NCI-H2171 (cell line): ENCODE results near the gene DERL3.
"Not testable (repeated sequence)": the region's sequence is repeated elsewhere in the genome, so short reads cannot be mapped to it uniquely, and the experiment has no call there.

ENCODE experiments used
- DNase-seq: peaks from one replicate; lab custom pipeline; 2025; lab: John Stamatoyannopoulos, UW

Gene DERL3

DNA sequence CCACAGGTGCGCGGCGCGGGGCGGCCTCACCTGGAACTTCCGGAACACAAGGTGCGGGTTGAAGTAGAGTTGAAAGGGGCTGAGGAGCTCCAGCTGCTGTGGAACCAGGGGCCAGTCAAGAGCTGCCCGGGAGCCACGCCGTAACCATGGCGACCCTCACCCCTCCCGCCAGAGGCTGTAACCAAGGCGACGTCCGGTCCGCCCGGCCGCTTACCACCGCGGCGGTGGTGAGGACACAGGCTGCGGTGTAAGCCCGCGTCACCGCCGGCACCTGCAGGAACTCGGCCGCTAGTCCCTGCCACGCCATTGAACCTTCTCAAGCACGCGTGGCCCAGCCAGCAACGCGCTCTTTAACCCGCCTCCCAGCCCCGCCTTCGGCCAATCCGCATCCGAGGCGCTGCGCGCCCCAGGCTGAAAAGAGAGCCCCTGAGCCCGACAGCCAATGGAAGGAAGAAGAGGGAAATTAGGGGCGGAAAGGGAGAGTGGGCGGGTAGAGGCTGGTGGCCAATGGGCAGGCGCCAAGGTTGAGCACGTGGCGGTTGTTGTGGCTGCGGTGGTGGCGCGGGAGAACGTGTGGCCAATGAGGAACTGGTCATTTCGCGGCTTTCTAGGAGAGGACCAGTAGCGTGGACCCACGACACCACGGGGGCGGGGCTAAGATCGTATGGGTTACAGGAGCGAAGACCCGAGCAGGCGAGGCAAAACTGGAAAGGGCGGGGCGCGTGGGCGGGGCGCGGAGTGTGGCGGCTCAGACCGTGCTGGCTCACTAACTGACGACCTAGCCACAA, at the start of gene DERL3:
Gene DERL3, minus strand, starts transcription at position 326 of the 788 bp plus-strand sequence. Its CDS starts 19 bp downstream, at position 307.
- peak; percentile 71 for DNase-seq

DNA sequence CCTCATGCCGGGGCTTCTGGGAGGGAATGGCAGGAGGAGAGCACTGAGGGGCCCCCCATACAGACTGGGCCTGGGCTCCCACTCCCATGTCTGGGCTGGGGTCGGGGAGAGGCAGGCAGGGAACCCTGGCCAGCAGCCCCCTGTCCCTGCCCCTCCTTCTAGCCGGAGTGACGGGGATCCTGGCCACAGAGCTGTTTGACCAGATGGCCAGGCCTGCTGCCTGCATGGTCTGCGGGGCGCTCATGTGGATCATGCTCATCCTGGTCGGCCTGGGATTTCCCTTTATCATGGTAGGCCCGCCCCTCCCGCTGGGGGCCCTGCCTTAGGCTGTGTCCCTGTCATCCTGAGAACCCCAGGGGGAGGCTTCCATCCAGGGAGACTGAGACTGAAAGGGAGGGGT, 45.3 kb upstream of the DERL3 start:
- no peak for DNase-seq

- DNase-seq = no peak
Observed at GRCh38 chr22:23883658-23884057, 44.9 kb upstream of the DERL3 start.

- no peak for DNase-seq
Observed at GRCh38 chr22:23882370-23882769, 43.6 kb upstream of the DERL3 start.

DNA sequence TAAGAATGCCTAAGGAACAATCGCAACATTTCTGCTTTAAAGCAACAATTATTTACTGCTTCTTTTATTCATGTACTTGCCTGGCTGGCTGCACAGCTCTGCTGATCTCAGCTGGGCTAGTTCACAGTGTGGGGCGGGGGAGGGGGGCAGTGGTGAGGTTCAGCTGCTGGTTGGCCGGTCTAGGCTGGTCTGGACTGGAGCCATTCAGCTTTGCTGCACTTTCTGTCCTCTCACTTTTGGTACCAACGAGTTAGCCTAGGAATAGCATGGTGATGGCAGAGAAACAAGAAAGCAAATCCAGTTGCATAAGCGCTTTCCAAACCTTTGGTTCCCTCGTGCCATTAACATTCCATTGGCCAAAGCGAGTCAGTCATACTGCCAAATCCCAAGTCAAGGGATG, 39.4 kb upstream of the DERL3 start:
- no peak for DNase-seq

DNA sequence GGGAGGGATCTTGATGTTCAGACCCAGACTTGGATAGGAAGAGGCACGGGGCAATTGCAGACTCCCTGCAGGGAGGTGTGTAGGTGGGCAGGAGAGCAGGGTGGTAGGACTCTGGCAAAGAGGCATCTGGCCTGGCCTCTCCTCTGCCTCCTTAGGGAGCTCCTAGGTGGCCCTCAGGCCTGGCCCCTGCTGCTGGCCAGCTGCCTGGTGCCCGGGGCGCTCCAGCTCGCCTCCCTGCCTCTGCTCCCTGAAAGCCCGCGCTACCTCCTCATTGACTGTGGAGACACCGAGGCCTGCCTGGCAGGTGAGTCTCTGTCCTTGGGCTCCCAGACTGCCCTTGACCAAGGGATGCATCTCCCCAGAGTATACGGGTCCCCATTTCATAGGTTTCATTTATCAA, 38.8 kb upstream of the DERL3 start:
- no peak for DNase-seq

DNA sequence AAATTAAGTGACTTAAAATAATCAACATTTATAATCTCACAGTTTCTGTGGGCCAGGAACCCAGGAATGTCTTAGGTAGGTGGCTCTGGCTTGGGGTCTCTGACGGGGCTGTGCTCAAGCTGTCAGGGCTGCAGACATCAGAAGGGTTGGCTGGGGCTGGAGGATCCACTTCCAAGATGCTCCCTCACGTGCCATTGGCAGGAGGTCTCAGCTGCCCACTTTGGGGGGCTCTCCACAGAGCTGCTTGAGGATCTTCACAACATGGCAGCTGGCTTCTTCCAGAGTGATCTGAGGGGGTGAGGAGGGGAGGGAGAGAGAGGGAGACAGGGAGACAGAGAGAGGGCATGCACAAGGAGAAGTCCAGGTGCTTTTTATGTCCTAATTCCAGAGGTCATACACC, 37.0 kb upstream of the DERL3 start:
- DNase-seq = no peak

DNA sequence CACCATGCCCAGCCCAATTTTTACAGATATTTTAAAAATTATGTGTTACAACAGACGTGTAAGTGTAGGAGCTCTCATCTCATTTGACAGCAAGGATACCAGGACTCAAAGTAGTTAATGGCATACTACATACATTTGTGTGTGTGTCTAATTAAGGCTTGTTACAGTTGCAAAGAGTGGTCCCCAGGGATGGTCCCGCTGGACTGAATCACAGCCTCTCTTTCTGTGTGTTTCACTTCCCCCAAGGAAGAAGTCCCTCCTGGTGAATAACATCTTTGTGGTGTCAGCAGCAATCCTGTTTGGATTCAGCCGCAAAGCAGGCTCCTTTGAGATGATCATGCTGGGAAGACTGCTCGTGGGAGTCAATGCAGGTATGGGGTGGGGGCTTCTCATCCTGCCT, 36.1 kb upstream of the DERL3 start:
- no peak for DNase-seq

DNA sequence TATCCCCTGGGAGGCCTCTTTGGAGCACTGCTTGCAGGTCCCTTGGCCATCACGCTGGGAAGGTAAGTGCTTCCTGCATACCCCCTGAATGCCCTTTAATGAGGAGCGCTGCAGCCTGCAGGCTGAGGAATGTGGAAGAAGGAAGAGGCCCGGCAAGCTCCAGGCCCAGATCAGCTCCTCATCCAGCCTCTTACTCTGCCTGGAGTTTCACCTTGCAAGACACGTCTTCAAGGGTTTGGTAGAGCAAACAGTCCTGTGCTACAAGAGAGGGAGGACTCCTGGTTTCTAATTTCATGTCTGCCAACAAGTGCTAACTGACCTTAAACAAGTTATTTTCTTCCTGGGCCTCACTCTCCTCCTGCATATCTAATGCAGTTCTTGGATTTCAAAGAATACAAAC, 29.8 kb upstream of the DERL3 start:
- no peak for DNase-seq

DNA sequence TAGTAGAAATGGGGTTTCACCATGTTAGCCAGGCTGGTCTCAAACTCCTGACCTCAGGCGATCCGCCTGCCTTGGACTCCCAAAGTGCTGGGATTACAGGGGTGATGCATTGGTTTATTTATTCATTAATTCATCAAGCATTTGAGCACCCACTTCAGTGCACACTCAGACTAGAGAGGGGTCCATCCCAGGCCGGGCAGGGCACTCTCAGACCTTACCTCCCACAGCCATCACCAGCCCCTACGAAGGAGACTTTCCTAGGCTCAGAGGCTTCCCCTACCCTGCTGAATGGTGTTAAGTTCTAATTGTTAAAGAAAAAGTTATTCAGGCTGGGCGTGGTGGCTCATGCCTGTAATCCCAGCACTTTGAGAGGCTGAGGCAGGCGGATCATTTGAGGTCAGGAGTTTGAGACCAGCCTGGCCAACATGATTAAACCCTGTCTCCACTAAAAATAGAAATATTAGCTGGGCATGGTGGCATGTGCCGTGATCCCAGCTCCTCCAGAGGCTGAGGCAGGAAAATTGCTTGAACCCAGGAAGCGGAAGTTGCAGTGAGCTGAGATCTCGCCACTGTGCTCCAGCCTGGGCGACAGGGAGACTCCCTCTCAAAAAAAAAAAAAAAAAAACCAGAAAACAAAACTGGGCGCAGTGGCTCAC, 25.8 kb upstream of the DERL3 start:
- not testable (repeated sequence) for DNase-seq

- no peak for DNase-seq
Observed at GRCh38 chr22:23862103-23862502, 23.3 kb upstream of the DERL3 start.

- not testable (repeated sequence) for DNase-seq
Observed at GRCh38 chr22:23860187-23860586, 21.4 kb upstream of the DERL3 start.

GRCh38 chr22:23859201-23859600, 20.4 kb upstream of the DERL3 start:
- DNase-seq = no peak

- DNase-seq = no peak
Observed at GRCh38 chr22:23858484-23858815, 19.6 kb upstream of the DERL3 start.

- peak; percentile 96 for DNase-seq
Observed at GRCh38 chr22:23857606-23858483, 19.0 kb upstream of the DERL3 start, which contains the start of gene SLC2A11. Gene SLC2A11, plus strand, starts transcription at chr22:23857875. Its CDS starts 125 bp downstream, at chr22:23858000.

GRCh38 chr22:23856721-23857605, 18.2 kb upstream of the DERL3 start:
- DNase-seq = no peak

DNA sequence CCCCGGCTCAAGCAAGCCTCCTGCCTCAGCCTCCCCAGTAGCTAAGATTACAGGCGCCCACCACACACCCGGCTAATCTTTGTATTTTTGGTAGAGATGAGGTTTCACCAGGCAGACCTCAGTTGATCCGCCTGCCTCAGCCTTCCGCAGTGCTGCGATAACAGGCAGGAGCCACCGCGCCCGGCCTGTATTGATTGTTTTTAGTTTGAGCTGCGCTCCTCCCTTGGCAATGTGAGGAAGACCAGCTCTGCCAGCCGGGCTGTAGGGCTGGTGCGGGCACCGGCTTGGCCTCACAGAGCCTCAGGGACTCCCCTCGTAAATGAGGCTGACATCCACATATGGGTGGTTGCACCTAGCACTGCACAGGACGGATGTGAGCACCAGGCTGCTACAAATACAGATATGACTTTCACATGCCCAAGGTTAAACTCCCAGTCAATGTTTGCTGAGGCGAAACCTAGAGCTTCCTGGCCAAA, 11.4 kb upstream of the DERL3 start:
- no peak for DNase-seq

DNA sequence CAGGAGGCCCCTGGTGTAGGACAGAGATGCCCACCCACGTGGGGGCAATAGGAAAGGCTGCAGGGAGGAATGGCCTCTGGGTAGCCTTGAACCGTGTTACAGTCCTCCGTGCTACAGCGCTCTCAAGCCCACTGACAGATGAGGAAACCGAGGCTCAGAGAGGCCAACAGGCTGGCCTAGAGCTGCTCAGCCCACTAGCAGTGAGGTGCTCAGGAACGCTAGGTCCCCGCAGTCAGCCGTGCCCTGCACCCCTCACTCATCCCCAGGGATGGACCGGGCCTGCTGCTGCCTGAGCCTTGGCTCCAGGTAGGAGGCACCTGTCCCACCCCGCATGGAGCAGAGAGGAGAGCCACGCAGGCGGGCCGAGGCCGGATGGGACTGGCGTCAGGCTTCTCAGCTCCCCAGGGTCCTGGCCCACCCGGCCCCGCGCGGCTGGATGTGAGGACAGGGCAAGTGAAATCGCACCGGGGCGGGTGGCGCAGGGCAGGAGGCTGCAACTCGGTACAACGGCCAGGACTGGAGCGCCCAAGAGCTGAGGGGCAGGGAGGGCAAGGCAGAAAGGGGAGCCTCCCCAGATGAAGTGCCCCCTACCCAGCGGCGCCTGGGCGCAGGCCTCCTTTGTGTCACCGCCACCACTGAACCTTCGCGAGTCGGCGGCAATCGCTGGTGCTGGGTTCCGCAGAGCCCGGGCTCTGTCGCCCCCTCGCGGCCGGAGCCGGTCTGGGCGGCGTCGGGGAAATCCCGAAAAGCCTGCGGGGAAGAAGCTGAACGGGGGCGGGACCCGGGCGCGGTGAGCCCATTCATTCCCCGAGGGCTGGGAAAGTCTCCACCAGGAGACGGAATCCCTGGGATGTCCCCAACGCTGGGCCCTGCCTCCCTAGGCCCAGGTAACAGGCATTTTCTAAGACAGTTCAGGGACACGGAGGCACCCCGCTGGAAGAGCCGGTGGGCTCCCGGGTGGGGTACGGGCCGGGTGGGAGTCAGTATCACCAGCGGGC, 10.5 kb upstream of the DERL3 start:
- peak; percentile 70 for DNase-seq

DNA sequence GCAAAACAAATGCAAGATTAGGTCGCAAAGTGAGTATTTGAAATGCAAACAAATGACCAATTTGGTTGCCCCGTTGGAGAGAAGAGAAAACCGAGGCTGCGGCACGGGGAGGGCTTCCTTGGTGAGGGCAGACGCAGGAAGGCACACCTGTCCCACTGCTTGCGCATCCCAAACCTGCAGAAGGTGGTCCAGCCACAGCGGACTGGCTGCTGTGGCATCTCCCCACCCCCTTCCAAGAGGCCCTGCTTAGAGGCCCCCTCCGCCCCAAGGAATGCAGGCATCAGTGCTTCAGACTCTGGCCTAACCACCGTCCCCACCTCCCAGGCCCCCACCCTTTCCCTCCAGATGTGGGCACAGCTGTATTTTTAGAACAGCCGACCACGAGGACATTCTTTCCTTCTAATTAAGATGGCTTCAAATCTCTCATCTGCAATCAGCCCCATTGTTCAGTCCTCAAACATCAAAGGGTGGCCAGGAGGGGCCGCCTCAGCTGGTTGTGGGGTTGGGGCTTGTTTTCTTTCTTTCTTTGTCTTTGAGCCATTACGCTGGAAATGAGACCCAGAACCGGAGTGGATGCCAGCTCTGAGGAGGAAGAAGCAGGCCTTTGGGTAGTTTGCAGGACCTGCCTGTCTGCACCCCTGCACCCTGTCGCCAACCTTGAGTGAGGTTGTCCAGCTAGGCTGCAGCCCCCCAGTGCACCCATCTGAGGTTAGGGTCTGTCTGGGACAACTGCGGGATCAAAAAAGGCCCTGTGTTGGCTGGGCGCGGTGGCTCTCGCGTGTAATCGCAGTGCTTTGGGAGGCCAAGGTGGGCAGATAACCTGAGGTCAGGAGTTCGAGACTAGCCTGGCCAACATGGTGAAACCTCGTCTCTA, 9.4 kb upstream of the DERL3 start:
- DNase-seq = no peak
